GM12872 (cell line): ENCODE data around the gene DPCD.

Experiments used
- CTCF ChIP-seq: IDR thresholded peaks from 3 replicates; pipeline ENCODE4 v1.5.1; 2011; ENCODE audit warnings: low read depth, mild to moderate bottlenecking, low read length, moderate library complexity; ENCODE audit not compliant: insufficient read depth

Gene DPCD

GRCh38 chr10:101630633-101630920 is 42.5 kb downstream of the DPCD start:
- no peak for TF ChIP-seq CTCF

GRCh38 chr10:101631821-101632475 is 43.8 kb downstream of the DPCD start:
- no peak for TF ChIP-seq CTCF

- TF ChIP-seq CTCF: no peak
These were observed 51.2 kb downstream of the DPCD start for GRCh38 chr10:101639141-101639900.

- TF ChIP-seq CTCF: no peak
These were observed 55.4 kb downstream of the DPCD start for GRCh38 chr10:101643546-101643945.

- TF ChIP-seq CTCF: no peak
These were observed 55.9 kb downstream of the DPCD start for GRCh38 chr10:101644002-101644401.

GRCh38 chr10:101645659-101646058 is 57.5 kb downstream of the DPCD start:
- TF ChIP-seq CTCF: no peak

- TF ChIP-seq CTCF: no peak
These were observed 58.2 kb downstream of the DPCD start for GRCh38 chr10:101646364-101646763.
